Natural killer cell treated with Interleukin-12 subunit alpha and Interleukin-12 subunit beta and Interleukin-15 and Interleukin-18, amount 100 ng/mL, for 72 hours (primary cell): ENCODE results near the gene KHDC1. TPM values are rescaled to one million over a fixed set of nuclear protein-coding genes. Genes with fewer than 3 reads are reported as not detected.
"Not testable (repeated sequence)": the region's sequence is repeated elsewhere in the genome, so short reads cannot be mapped to it uniquely, and the experiment has no call there.

ENCODE experiments used
- ATAC-seq, 2 donors: fragments of 150-1000 bp; cut with Tn5 transposase in 1 of 2; sonication (Bioruptor Pico), chemical (Tn5 transposase) in 1 of 2; 2 replicates each; pipeline ENCODE4 v1.10.0; 2021
- DNase-seq: peaks from one replicate; pipeline ENCODE4 v3.0.0; 2022; ENCODE audit warnings: low spot score
- H3K27ac Mint-ChIP-seq, 2 donors: 1 replicate in 1 of 2; 2 replicates in 1 of 2; pipeline ENCODE4 v1.8.0; 2022; ENCODE audit warnings: mixed read lengths in 2 of 2, mild to moderate bottlenecking in 1 of 2, moderate library complexity in 1 of 2
- H3K27me3 Mint-ChIP-seq, 2 donors: 1 replicate in 1 of 2; 2 replicates in 1 of 2; pipeline ENCODE4 v1.8.0; 2022; ENCODE audit warnings: mixed read lengths in 2 of 2
- H3K36me3 Mint-ChIP-seq: one replicate; pipeline ENCODE4 v1.8.0; 2022; ENCODE audit warnings: mixed read lengths
- H3K4me1 Mint-ChIP-seq, 2 donors: 1 replicate in 1 of 2; 2 replicates in 1 of 2; pipeline ENCODE4 v1.8.0; 2022; ENCODE audit warnings: low read depth in 2 of 2, mixed read lengths in 2 of 2, mild to moderate bottlenecking in 1 of 2
- H3K4me3 Mint-ChIP-seq: one replicate; pipeline ENCODE4 v1.8.0; 2022; ENCODE audit warnings: mixed read lengths
- H3K9me3 Mint-ChIP-seq: 2 replicates; pipeline ENCODE4 v1.8.0; 2022; ENCODE audit warnings: mixed read lengths
- total RNA-seq, 2 donors: library from RNA; stranded (reverse); gene quantifications; one replicate each; pipeline ENCODE4 v1.2.3, GENCODE V29; 2022

The KHDC1 gene
- total RNA-seq, 2 donors from 2014 or later, result 3.7 to 14.9 TPM

- DNase-seq (no peak), ATAC-seq (no peak)
- H3K4me3 Mint-ChIP-seq, result no peak overlapping the region
- H3K27me3 Mint-ChIP-seq, result no peaks in the 10 kb centered on the region
- H3K36me3 Mint-ChIP-seq, result no peaks in the 10 kb centered on the region
- H3K27ac Mint-ChIP-seq, result no peak overlapping the region
- no peaks in the 10 kb centered on the region for H3K4me1 Mint-ChIP-seq
- H3K9me3 Mint-ChIP-seq, result no peaks in the 10 kb centered on the region
Measured at GRCh38 chr6:73234733-73235132, 28.3 kb downstream of the KHDC1 start.

DNA sequence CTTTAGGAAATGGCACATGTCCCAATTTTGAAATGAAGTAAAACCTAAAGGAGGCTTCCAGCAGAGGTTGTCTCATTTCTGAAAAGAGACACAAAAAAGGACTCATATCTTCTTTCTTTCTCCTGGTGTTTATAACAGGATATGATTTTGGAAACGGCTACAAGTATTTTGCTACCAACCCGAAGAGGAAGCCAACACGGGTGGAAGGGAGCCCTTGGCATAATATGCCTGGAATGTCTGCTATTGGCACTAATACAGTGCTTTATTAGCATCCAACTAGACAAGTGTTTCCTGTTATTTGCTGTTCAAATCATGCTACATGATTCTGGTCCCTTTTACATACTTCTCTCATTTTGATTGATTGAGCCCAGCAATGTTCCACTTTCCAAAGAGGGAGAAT is 29.0 kb downstream of the KHDC1 start:
- not testable (repeated sequence) for DNase-seq, H3K27ac Mint-ChIP-seq, H3K36me3 Mint-ChIP-seq, H3K4me3 Mint-ChIP-seq, ATAC-seq, H3K4me1 Mint-ChIP-seq, H3K9me3 Mint-ChIP-seq, H3K27me3 Mint-ChIP-seq

DNA sequence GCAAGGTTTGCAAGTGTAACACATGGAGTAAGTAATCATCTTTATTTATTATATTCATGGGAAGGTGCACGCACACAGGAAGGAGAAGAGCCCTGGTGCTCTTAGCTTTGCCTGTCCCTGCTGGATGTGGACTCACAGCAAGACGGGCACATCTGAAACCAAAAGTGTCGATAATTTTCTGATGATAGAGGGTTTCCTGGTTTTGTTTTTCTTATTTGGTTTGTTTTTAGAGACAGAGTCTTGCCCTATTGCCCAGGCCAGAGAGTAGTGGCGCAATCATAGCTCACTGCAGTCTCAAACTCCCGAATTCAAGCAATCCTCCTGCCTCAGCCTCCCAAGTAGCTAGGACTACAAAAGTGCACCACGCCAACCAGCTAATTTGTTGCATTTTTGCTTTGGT is 29.9 kb downstream of the KHDC1 start:
- Mint-ChIP-seq H3K4me3 (no peak overlapping the region), H3K4me1 (no peaks in the 10 kb centered on the region), H3K27ac (no peak overlapping the region), H3K27me3 (no peaks in the 10 kb centered on the region), H3K36me3 (no peaks in the 10 kb centered on the region), H3K9me3 (no peaks in the 10 kb centered on the region)
- ATAC-seq (no peak), DNase-seq (no peak)

GRCh38 chr6:73231986-73232391 is 31.0 kb downstream of the KHDC1 start:
- no peaks in the 10 kb centered on the region for H3K9me3 Mint-ChIP-seq
- H3K27ac Mint-ChIP-seq, result no peak overlapping the region
- ATAC-seq (no peak), DNase-seq (no peak)
- no peak overlapping the region for H3K4me3 Mint-ChIP-seq
- no peaks in the 10 kb centered on the region for H3K36me3 Mint-ChIP-seq
- H3K27me3 Mint-ChIP-seq, result no peaks in the 10 kb centered on the region
- no peaks in the 10 kb centered on the region for H3K4me1 Mint-ChIP-seq

GRCh38 chr6:73227606-73228255 is 35.3 kb downstream of the KHDC1 start:
- Mint-ChIP-seq H3K4me3 (no peak overlapping the region), H3K36me3 (no peaks in the 10 kb centered on the region), H3K27me3 (no peaks in the 10 kb centered on the region), H3K9me3 (no peaks in the 10 kb centered on the region), H3K4me1 (no peaks in the 10 kb centered on the region), H3K27ac (no peak overlapping the region)
- ATAC-seq, result no peak
- DNase-seq, result no peak

- no peaks in the 10 kb centered on the region for H3K9me3 Mint-ChIP-seq
- ATAC-seq (no peak), DNase-seq (no peak)
- no peaks in the 10 kb centered on the region for H3K27me3 Mint-ChIP-seq
- H3K4me3 Mint-ChIP-seq, result no peak within 1 kb of the TSS
- H3K4me1 Mint-ChIP-seq, result no peaks in the 10 kb centered on the region
- H3K27ac Mint-ChIP-seq, result no peak within 1 kb of the TSS
- no peaks in the 10 kb centered on the region for H3K36me3 Mint-ChIP-seq
Measured at GRCh38 chr6:73225396-73225795, 37.6 kb downstream of the KHDC1 start, which contains the start of gene KHDC1L. KHDC1L (minus strand) TSS chr6:73225496; CDS start chr6:73225408, 88 bp downstream.

DNA sequence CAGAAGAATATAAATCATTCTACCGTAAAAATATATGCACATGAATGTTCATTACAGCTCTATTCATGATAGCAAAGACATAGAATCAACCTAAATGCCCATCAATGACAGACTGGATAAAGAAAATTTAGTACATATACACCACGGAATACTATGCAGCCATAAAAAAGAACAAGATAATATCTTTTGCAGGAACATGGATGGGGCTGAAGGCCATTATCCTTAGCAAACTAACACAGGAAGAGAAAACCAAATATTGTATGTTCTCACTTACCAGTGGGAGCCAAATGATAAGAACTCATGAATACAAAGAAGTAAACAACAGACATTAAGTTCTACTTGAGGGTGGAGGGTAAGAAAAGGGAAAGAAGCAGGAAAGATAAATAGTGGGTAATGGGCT is 46.1 kb downstream of the KHDC1 start:
- DNase-seq, result no peak
- Mint-ChIP-seq H3K9me3 (no peaks in the 10 kb centered on the region), H3K4me3 (no peak overlapping the region), H3K4me1 (no peaks in the 10 kb centered on the region), H3K27ac (no peak overlapping the region), H3K36me3 (no peaks in the 10 kb centered on the region), H3K27me3 (peaks cover 0 to 8% of the 10 kb centered on the region in 2 donors)
- no peak for ATAC-seq

GRCh38 chr6:73209117-73209516 is 53.9 kb downstream of the KHDC1 start:
- Mint-ChIP-seq H3K36me3 (no peaks in the 10 kb centered on the region), H3K27ac (no peak overlapping the region), H3K4me1 (no peaks in the 10 kb centered on the region), H3K9me3 (no peaks in the 10 kb centered on the region), H3K4me3 (no peak overlapping the region), H3K27me3 (peaks cover 3 to 9% of the 10 kb centered on the region in 2 donors)
- DNase-seq, result no peak
- peak in 1 of 2 donors; percentile 52 for ATAC-seq

GRCh38 chr6:73207221-73207837 is 55.7 kb downstream of the KHDC1 start:
- DNase-seq (no peak), ATAC-seq (no peak)
- Mint-ChIP-seq H3K4me3 (no peak overlapping the region), H3K36me3 (no peaks in the 10 kb centered on the region), H3K27me3 (peaks cover 3 to 9% of the 10 kb centered on the region in 2 donors), H3K4me1 (no peaks in the 10 kb centered on the region), H3K27ac (no peak overlapping the region), H3K9me3 (no peaks in the 10 kb centered on the region)

DNA sequence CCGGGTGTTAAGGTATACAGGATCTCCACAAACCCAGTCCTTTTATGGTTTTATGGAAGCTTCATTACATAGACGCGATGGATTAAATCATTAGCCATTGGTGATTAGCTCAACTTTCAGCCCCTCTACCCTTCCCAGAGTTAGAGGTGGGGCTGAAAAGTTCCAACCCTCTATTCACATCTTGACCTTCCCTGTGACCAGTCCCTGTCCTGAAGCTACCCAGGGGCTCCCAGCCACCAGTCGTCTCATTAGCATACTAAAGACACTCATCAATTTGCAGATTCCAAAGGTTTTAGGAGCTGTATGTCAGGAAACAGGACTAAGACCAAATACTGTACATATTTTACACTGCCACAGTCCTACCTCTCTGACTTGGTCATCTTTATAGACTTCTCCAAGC is 58.7 kb downstream of the KHDC1 start:
- DNase-seq (no peak), ATAC-seq (no peak)
- Mint-ChIP-seq H3K4me3 (no peak overlapping the region), H3K4me1 (no peaks in the 10 kb centered on the region), H3K36me3 (no peaks in the 10 kb centered on the region), H3K27ac (no peak overlapping the region), H3K27me3 (peaks cover 3 to 9% of the 10 kb centered on the region in 2 donors), H3K9me3 (no peaks in the 10 kb centered on the region)

GRCh38 chr6:73203098-73203497 is 59.9 kb downstream of the KHDC1 start:
- no peak overlapping the region for H3K27ac Mint-ChIP-seq
- peaks cover 3 to 9% of the 10 kb centered on the region in 2 donors for H3K27me3 Mint-ChIP-seq
- ATAC-seq (no peak), DNase-seq (no peak)
- no peaks in the 10 kb centered on the region for H3K9me3 Mint-ChIP-seq
- no peaks in the 10 kb centered on the region for H3K36me3 Mint-ChIP-seq
- H3K4me1 Mint-ChIP-seq, result no peaks in the 10 kb centered on the region
- H3K4me3 Mint-ChIP-seq, result no peak overlapping the region

GRCh38 chr6:73200735-73201134 is 62.3 kb downstream of the KHDC1 start:
- DNase-seq, result no peak
- Mint-ChIP-seq H3K27me3 (no peaks in the 10 kb centered on the region), H3K36me3 (no peaks in the 10 kb centered on the region), H3K9me3 (no peaks in the 10 kb centered on the region), H3K4me1 (no peaks in the 10 kb centered on the region), H3K27ac (no peak overlapping the region), H3K4me3 (no peak overlapping the region)
- peak in 1 of 2 donors; percentile 45 for ATAC-seq

DNA sequence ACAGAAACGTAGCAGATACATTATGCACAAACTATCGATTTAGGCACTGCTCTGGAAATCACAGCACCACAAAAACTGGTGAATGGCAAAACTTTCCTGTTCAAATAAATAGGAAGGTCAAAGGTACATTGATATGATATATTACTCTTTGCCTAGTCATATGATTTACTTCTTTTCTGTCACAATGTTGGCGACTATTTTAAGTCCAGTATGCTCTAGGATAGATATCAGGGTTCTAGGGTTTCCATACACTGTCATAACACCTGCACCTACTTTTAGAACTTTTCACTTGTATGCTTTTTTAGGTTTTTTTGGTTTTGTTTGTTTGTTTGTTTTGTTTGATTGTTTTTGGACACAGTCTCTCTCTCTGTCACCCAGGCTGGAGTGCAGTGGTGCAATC is 62.7 kb downstream of the KHDC1 start:
- H3K4me3 Mint-ChIP-seq, result no peak overlapping the region
- DNase-seq (no peak), ATAC-seq (no peak)
- no peaks in the 10 kb centered on the region for H3K27me3 Mint-ChIP-seq
- H3K4me1 Mint-ChIP-seq, result no peaks in the 10 kb centered on the region
- H3K9me3 Mint-ChIP-seq, result no peaks in the 10 kb centered on the region
- no peaks in the 10 kb centered on the region for H3K36me3 Mint-ChIP-seq
- no peak overlapping the region for H3K27ac Mint-ChIP-seq

- H3K9me3 Mint-ChIP-seq, result no peaks in the 10 kb centered on the region
- H3K27ac Mint-ChIP-seq, result no peak overlapping the region
- ATAC-seq (no peak), DNase-seq (no peak)
- no peaks in the 10 kb centered on the region for H3K36me3 Mint-ChIP-seq
- no peaks in the 10 kb centered on the region for H3K4me1 Mint-ChIP-seq
- no peaks in the 10 kb centered on the region for H3K27me3 Mint-ChIP-seq
- no peak overlapping the region for H3K4me3 Mint-ChIP-seq
Measured at GRCh38 chr6:73194744-73195143, 68.3 kb downstream of the KHDC1 start.

- not testable (repeated sequence) for DNase-seq, ATAC-seq, H3K27ac Mint-ChIP-seq, H3K27me3 Mint-ChIP-seq, H3K4me1 Mint-ChIP-seq, H3K36me3 Mint-ChIP-seq, H3K4me3 Mint-ChIP-seq, H3K9me3 Mint-ChIP-seq
Measured at GRCh38 chr6:73193302-73193701, 69.7 kb downstream of the KHDC1 start.
